Mesothelial cell of epicardium (in vitro differentiated cells): Measurements from ENCODE around the gene PLCL2. TPM values are rescaled to one million over a fixed set of nuclear protein-coding genes. Genes with fewer than 3 reads are reported as not detected.

Experiments used
- DNase-seq, 2 experiments: peaks; one replicate each; pipeline ENCODE4 v3.0.0; 2021; ENCODE audit warnings: low spot score in 2 of 2; ENCODE audit not compliant: unreplicated experiment in 2 of 2
- H3K27ac Mint-ChIP-seq: 2 replicates; pipeline ENCODE4 v1.8.0; 2021; ENCODE audit warnings: mixed read lengths
- H3K27me3 Mint-ChIP-seq: 2 replicates; pipeline ENCODE4 v1.8.0; 2021; ENCODE audit warnings: low read depth, mixed read lengths
- H3K36me3 Mint-ChIP-seq: 2 replicates; pipeline ENCODE4 v1.8.0; 2021; ENCODE audit warnings: mixed read lengths
- H3K4me1 Mint-ChIP-seq: 2 replicates; pipeline ENCODE4 v1.8.0; 2021; ENCODE audit warnings: mixed read lengths
- H3K4me3 Mint-ChIP-seq: 2 replicates; pipeline ENCODE4 v1.8.0; 2021; ENCODE audit warnings: mild to moderate bottlenecking, moderate library complexity, mixed read lengths
- H3K9me3 Mint-ChIP-seq: 2 replicates; pipeline ENCODE4 v1.8.0; 2021; ENCODE audit warnings: mixed read lengths
- total RNA-seq: library from RNA; stranded (reverse); gene quantifications from 3 replicates; pipeline ENCODE4 v1.2.1, GENCODE V29; 2021
- TF ChIP-seq, protein P1 (sequence below): fragments of 200-600 bp; sonication (generic); IDR thresholded peaks from one replicate; pipeline ENCODE4 v1.5.0; 2021; ENCODE audit warnings: antibody characterized with exemption; ENCODE audit not compliant: unreplicated experiment

The PLCL2 gene
- total RNA-seq, 1 donor from 2014 or later = 3.6 TPM

DNA sequence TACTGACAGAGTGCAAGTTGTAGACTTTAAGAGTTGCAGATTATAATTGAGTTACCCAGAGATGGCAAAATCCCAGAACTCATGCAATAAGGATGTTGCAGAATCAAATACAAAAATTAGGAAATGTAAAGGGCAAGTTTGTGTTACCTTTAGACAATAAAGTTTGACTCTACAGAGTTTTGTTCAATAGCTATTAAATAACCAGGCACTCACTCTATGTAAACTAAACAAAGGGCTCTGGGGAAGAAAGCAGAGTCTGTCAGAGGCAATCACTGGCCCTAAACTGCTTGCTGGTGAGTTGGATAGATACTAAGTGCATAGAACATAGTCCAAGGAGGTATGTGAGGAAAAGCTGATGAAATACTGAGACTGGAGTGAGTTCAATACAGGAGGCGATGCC lies 40.0 kb upstream of the PLCL2 start:
- Mint-ChIP-seq H3K9me3 (no peaks in the 10 kb centered on the region), H3K27ac (no peak overlapping the region), H3K27me3 (peaks cover 22% of the 10 kb centered on the region), H3K4me1 (no peaks in the 10 kb centered on the region), H3K36me3 (no peaks in the 10 kb centered on the region), H3K4me3 (no peak overlapping the region)
- no peak for DNase-seq
- TF ChIP-seq, protein P1, sequence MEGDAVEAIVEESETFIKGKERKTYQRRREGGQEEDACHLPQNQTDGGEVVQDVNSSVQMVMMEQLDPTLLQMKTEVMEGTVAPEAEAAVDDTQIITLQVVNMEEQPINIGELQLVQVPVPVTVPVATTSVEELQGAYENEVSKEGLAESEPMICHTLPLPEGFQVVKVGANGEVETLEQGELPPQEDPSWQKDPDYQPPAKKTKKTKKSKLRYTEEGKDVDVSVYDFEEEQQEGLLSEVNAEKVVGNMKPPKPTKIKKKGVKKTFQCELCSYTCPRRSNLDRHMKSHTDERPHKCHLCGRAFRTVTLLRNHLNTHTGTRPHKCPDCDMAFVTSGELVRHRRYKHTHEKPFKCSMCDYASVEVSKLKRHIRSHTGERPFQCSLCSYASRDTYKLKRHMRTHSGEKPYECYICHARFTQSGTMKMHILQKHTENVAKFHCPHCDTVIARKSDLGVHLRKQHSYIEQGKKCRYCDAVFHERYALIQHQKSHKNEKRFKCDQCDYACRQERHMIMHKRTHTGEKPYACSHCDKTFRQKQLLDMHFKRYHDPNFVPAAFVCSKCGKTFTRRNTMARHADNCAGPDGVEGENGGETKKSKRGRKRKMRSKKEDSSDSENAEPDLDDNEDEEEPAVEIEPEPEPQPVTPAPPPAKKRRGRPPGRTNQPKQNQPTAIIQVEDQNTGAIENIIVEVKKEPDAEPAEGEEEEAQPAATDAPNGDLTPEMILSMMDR = no peak

DNA sequence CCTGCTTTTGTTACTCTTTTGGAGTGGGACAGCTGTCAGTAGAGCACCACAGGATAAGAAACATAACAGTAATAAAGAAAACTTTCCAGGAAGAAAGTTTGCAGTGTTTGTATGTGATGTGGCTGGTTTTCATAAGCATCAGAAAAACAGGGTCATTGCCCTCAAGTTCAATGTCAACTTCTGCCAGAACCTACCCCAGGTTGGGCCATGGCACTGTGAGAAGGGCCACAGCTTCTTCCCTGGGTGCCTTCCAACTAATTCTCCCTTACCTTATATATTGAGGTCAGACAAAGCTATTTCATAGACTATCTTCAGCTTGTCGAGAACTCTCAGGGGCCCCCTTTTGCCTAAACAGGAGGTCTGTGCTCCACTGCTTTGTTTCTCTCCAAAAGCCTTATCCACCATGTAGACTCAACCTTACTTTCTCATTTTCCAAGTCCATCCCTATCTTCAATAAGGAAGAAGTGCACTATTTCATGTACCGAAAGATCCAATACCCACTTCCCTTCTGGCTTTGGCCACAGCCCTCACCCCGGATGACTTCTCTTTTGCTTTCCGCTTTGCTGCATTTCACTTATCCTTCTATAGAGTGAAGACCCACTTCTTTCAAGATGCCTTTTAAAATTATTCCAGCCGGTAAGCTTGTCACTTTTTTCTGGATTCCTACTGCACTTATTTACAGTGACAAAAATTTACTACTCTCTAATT lies 38.2 kb upstream of the PLCL2 start:
- Mint-ChIP-seq H3K9me3 (no peaks in the 10 kb centered on the region), H3K4me1 (no peaks in the 10 kb centered on the region), H3K27ac (no peak overlapping the region), H3K36me3 (no peaks in the 10 kb centered on the region), H3K4me3 (no peak overlapping the region), H3K27me3 (peaks cover 23% of the 10 kb centered on the region)
- TF ChIP-seq, protein P1 = no peak
- DNase-seq = no peak

DNA sequence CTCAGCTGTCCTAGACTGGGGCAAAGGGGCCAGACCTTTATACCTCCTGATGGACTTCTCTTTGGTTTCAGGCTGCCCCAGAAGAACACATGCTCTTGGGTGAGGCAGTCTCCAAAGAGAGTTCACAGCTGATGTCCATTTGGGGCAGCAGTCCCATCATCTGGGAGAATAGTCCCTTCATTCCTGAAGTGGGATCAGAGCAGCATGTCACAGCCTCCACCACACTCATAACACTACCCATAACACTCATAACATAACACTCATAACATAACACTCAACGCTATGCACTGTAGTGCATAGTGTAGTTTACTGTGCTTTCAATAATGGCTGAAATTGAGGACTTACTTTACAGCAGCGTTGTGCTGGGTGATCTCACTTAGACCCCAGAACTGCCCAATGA lies 36.7 kb upstream of the PLCL2 start:
- Mint-ChIP-seq H3K9me3 (no peaks in the 10 kb centered on the region), H3K4me1 (no peaks in the 10 kb centered on the region), H3K36me3 (no peaks in the 10 kb centered on the region), H3K27me3 (peaks cover 21% of the 10 kb centered on the region), H3K27ac (no peak overlapping the region), H3K4me3 (no peak overlapping the region)
- no peak for DNase-seq
- TF ChIP-seq, protein P1 = no peak

DNA sequence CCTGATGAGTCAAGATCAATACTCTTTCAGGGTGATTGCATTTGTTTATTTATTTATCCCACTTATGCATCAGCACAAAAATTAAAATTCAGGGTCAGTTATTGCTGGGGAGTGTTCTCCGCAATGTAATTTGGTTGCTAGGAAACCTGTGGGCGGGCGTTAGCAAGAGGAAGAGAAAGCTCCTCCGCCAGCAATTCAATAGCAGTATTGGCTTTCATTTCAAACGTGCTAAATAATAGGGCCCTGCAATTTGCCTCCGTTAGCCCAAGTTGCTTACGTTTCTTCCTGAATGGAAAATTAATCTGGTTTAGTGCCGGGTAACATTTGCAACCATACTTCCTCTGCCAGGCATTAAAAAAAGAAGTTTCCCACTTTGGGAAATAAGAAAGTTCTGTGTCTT lies 35.5 kb upstream of the PLCL2 start:
- TF ChIP-seq, protein P1 = no peak
- Mint-ChIP-seq H3K4me3 (no peak overlapping the region), H3K4me1 (no peaks in the 10 kb centered on the region), H3K27me3 (peaks cover 23% of the 10 kb centered on the region), H3K9me3 (no peaks in the 10 kb centered on the region), H3K27ac (no peak overlapping the region), H3K36me3 (no peaks in the 10 kb centered on the region)
- no peak for DNase-seq

DNA sequence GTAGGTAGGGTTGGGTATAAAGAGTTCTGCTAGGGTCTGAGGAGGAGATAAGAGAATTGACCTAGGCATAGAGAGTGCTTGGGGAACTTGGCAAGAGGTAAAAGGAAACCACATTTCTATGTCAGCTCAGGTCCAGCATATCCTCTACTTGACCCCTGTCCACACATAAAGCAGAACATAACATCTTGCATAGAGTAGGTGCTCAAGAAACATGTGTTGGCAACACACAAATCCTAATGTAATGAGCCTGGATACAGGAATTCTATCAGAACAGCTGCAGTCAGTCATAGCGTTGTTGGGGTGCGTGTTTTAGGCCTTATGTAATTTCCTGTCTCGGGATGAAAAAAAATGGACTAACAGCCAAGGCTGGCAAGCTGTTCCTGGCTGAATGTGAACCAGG lies 35.0 kb upstream of the PLCL2 start:
- no peak for DNase-seq
- TF ChIP-seq, protein P1 = no peak
- H3K9me3 Mint-ChIP-seq = no peaks in the 10 kb centered on the region
- no peaks in the 10 kb centered on the region for H3K36me3 Mint-ChIP-seq
- H3K27me3 Mint-ChIP-seq = peaks cover 23% of the 10 kb centered on the region
- H3K27ac Mint-ChIP-seq = no peak overlapping the region
- no peaks in the 10 kb centered on the region for H3K4me1 Mint-ChIP-seq
- H3K4me3 Mint-ChIP-seq = no peak overlapping the region
